H1 (cell line): Measurements from ENCODE around the gene TLK2. TPM values are rescaled to one million over a fixed set of nuclear protein-coding genes. Genes with fewer than 3 reads are reported as not detected.

ENCODE experiments used
- CTCF ChIA-PET: fragments of 300-600 bp; sonication (Branson Sonifier 250); formaldehyde crosslinking; loops from one replicate; lab custom pipeline; 2021; ENCODE audit not compliant: partially characterized antibody; lab: Charles Lee
- POLR2A ChIA-PET: fragments of 300-600 bp; sonication (Branson Sonifier 250); formaldehyde crosslinking; loops from one replicate; lab custom pipeline; 2021; ENCODE audit warnings: inconsistent platforms; ENCODE audit not compliant: partially characterized antibody; lab: Charles Lee
- DNase-seq, 2 experiments: peaks; one replicate each; pipeline versions ENCODE4 v3.0.0 to v3.0.0-alpha.2; 2010 to 2022; ENCODE audit warnings: low spot score in 2 of 2, low read depth in 1 of 2, mixed read lengths in 1 of 2
- FAIRE-seq: peaks from 2 replicates; lab custom pipeline; 2011; peaks lifted over from hg19 to GRCh38; lab: Jason Lieb, UNC
- H2AFZ ChIP-seq: 2 replicates; pipeline ENCODE4 v1.8.1; 2012; ENCODE audit warnings: low read length, inconsistent platforms
- H2AK5ac ChIP-seq: 2 replicates; pipeline ENCODE4 v1.6.1; 2013; ENCODE audit warnings: low read depth, low read length
- H2BK120ac ChIP-seq: replicated peaks from 2 replicates; pipeline ENCODE3; 2013; ENCODE audit warnings: low read depth, low read length, inconsistent platforms
- H2BK12ac ChIP-seq: 2 replicates; pipeline ENCODE4 v1.6.1; 2013; ENCODE audit warnings: low read depth, low read length
- H2BK15ac ChIP-seq: 2 replicates; pipeline ENCODE4 v1.6.1; 2013; ENCODE audit warnings: low read length
- H2BK20ac ChIP-seq: 2 replicates; pipeline ENCODE4 v1.6.1; 2013; ENCODE audit warnings: low read length
- H2BK5ac ChIP-seq: 2 replicates; pipeline ENCODE4 v1.6.1; 2013; ENCODE audit warnings: low read depth, low read length
- H3K14ac ChIP-seq: 2 replicates; pipeline ENCODE4 v1.6.1; 2013; ENCODE audit warnings: inconsistent platforms; ENCODE audit not compliant: insufficient read length
- H3K18ac ChIP-seq: 2 replicates; pipeline ENCODE4 v1.6.1; 2013; ENCODE audit warnings: low read length; ENCODE audit errors: extremely low read depth
- H3K23ac ChIP-seq: 2 replicates; pipeline ENCODE4 v1.6.1; 2013; ENCODE audit warnings: inconsistent platforms; ENCODE audit not compliant: insufficient read length
- H3K23me2 ChIP-seq: 2 replicates; pipeline ENCODE4 v1.6.1; 2013; ENCODE audit warnings: low read depth, low read length
- H3K27ac ChIP-seq: 2 replicates; pipeline ENCODE4 v1.6.1; 2011; ENCODE audit warnings: low read depth, low read length, inconsistent platforms
- H3K27me3 ChIP-seq, 4 experiments: replicated peaks in 1 of 4; 1 replicate in 1 of 4; 2 replicates in 3 of 4; pipeline versions ENCODE4 v1.6.1 to v1.8.1; 2011 to 2013; ENCODE audit warnings: low read length in 3 of 4, mild to moderate bottlenecking in 3 of 4, inconsistent platforms in 2 of 4, mixed read lengths in 2 of 4, moderate library complexity in 1 of 4; ENCODE audit not compliant: control insufficient read depth in 3 of 4, insufficient read depth in 3 of 4; ENCODE audit errors: extremely low read depth in 1 of 4
- H3K36me3 ChIP-seq, 4 experiments: 2 replicates each; pipeline versions ENCODE4 v1.6.1 to v1.8.1; 2011 to 2013; ENCODE audit warnings: mild to moderate bottlenecking in 4 of 4, low read length in 3 of 4, moderate library complexity in 2 of 4, control low read depth in 1 of 4, inconsistent platforms in 1 of 4; ENCODE audit not compliant: insufficient read depth in 4 of 4, control insufficient read depth in 2 of 4
- H3K4ac ChIP-seq: replicated peaks from 2 replicates; pipeline ENCODE3; 2013; ENCODE audit warnings: low read length, low read depth, mixed read lengths, inconsistent platforms; ENCODE audit not compliant: insufficient read length
- H3K4me1 ChIP-seq, 4 experiments: replicated peaks in 1 of 4; 1 replicate in 1 of 4; 2 replicates in 3 of 4; pipeline versions ENCODE4 v1.6.1 to v1.8.1; 2011 to 2013; ENCODE audit warnings: low read length in 3 of 4, inconsistent platforms in 2 of 4, mixed read lengths in 1 of 4; ENCODE audit not compliant: insufficient read depth in 4 of 4, control insufficient read depth in 3 of 4
- H3K4me2 ChIP-seq, 2 experiments: 2 replicates each; pipeline versions ENCODE4 v1.6.1 to v1.8.1; 2011 to 2013; ENCODE audit warnings: low read depth in 2 of 2, low read length in 2 of 2, control low read depth in 1 of 2, inconsistent platforms in 1 of 2, mild to moderate bottlenecking in 1 of 2; ENCODE audit not compliant: insufficient read depth in 1 of 2
- H3K4me3 ChIP-seq, 4 experiments: fragments of 200-600, 300-600 bp in 1 of 4; sonication (generic), shearing (Covaris generic), sonication (Bioruptor Twin) in 1 of 4; 2 replicates each; pipeline versions ENCODE4 v1.5.1 to v1.8.1; 2011 to 2016; ENCODE audit warnings: low read length in 4 of 4, low read depth in 3 of 4, control low read depth in 2 of 4, inconsistent platforms in 2 of 4, mild to moderate bottlenecking in 2 of 4, mixed read lengths in 1 of 4, moderate library complexity in 1 of 4; ENCODE audit not compliant: insufficient read depth in 2 of 4; ENCODE audit errors: extremely low read depth in 1 of 4
- H3K56ac ChIP-seq: replicated peaks from 2 replicates; pipeline ENCODE3; 2013; ENCODE audit warnings: low read depth, mild to moderate bottlenecking, mixed read lengths, low read length, inconsistent platforms; ENCODE audit not compliant: insufficient read length
- H3K79me1 ChIP-seq: 2 replicates; pipeline ENCODE4 v1.6.1; 2013; ENCODE audit warnings: low read depth, low read length, control low read depth
- H3K79me2 ChIP-seq, 2 experiments: 2 replicates each; pipeline versions ENCODE4 v1.6.1 to v1.8.1; 2012 to 2013; ENCODE audit warnings: low read length in 2 of 2, mild to moderate bottlenecking in 2 of 2, inconsistent platforms in 1 of 2; ENCODE audit not compliant: insufficient read depth in 2 of 2, control insufficient read depth in 1 of 2
- H3K9ac ChIP-seq, 4 experiments: replicated peaks in 1 of 4; 1 replicate in 1 of 4; 2 replicates in 3 of 4; pipeline versions ENCODE4 v1.6.1 to v1.8.1; 2011 to 2013; ENCODE audit warnings: low read depth in 3 of 4, low read length in 3 of 4, control low read depth in 2 of 4, mild to moderate bottlenecking in 2 of 4, moderate library complexity in 2 of 4, inconsistent platforms in 1 of 4; ENCODE audit errors: extremely low read depth in 1 of 4
- H3K9me3 ChIP-seq, 2 experiments: 2 replicates each; pipeline versions ENCODE4 v1.6.1 to v1.8.1; 2012 to 2013; ENCODE audit warnings: mild to moderate bottlenecking in 2 of 2, moderate library complexity in 2 of 2, control low read depth in 1 of 2, inconsistent platforms in 1 of 2, low read depth in 1 of 2, low read length in 1 of 2, mixed read lengths in 1 of 2; ENCODE audit not compliant: insufficient read depth in 2 of 2
- H4K20me1 ChIP-seq, 2 experiments: replicated peaks in 1 of 2; 2 replicates each; pipeline versions ENCODE3 to v1.8.1; 2011 to 2013; ENCODE audit warnings: inconsistent platforms in 2 of 2, low read length in 2 of 2, mild to moderate bottlenecking in 1 of 2; ENCODE audit not compliant: insufficient read depth in 2 of 2, control insufficient read depth in 1 of 2
- H4K5ac ChIP-seq: 2 replicates; pipeline ENCODE4 v1.6.1; 2013; ENCODE audit warnings: low read length, low read depth, mixed read lengths, inconsistent platforms; ENCODE audit not compliant: insufficient read length
- H4K8ac ChIP-seq: 2 replicates; pipeline ENCODE4 v1.8.0; 2013; ENCODE audit warnings: mild to moderate bottlenecking, moderate library complexity, low read length, inconsistent platforms; ENCODE audit not compliant: insufficient read depth; ENCODE audit errors: extremely low read depth
- H4K91ac ChIP-seq: replicated peaks from 2 replicates; pipeline ENCODE3; 2013; ENCODE audit warnings: low read length, mixed read lengths, inconsistent platforms; ENCODE audit not compliant: insufficient read length
- CBX5 ChIP-seq: fragments of 300-800, 300-1000 bp; sonication (generic); IDR thresholded peaks from 2 replicates; pipeline ENCODE4 v1.7.1; 2016; ENCODE audit warnings: antibody characterized with exemption, low read length, low read depth
- CREB1 ChIP-seq: IDR thresholded peaks from 2 replicates; pipeline ENCODE4 v1.6.1; 2012; ENCODE audit warnings: inconsistent platforms
- GABPA ChIP-seq: IDR thresholded peaks from 2 replicates; pipeline ENCODE4 v1.6.1; 2011; ENCODE audit warnings: mild to moderate bottlenecking, low read length, moderate library complexity, borderline replicate concordance; ENCODE audit not compliant: insufficient read depth
- HDAC2 ChIP-seq, 2 experiments: fragments of 300-600 bp in 1 of 2; sonication (generic) in 1 of 2; IDR thresholded peaks; 2 replicates each; pipeline ENCODE4 v1.6.1; 2011 to 2012; ENCODE audit warnings: low read depth in 2 of 2, low read length in 2 of 2, mild to moderate bottlenecking in 2 of 2, moderate library complexity in 2 of 2, borderline replicate concordance in 1 of 2, inconsistent platforms in 1 of 2
- SUZ12 ChIP-seq: fragments of 200-600 bp; sonication (generic); IDR thresholded peaks from 2 replicates; pipeline ENCODE4 v1.6.1; 2012; ENCODE audit warnings: mild to moderate bottlenecking, inconsistent platforms, low read length, moderate library complexity, mixed read lengths
- WGBS, 2 experiments: shearing (Covaris generic) in 1 of 2; methylation state at CpG; one replicate each; pipeline versions ENCODE4 v1.1.6 to v1.1.7; 2013 to 2015; ENCODE audit warnings: low lambda C conversion rate in 2 of 2, mixed read lengths in 2 of 2, inconsistent platforms in 1 of 2, low coverage in 1 of 2, missing lambda C conversion rate in 1 of 2; ENCODE audit not compliant: insufficient replicate concordance in 2 of 2, insufficient coverage in 1 of 2, insufficient read length in 1 of 2; ENCODE audit errors: extremely low coverage in 1 of 2, missing lambda C conversion rate in 1 of 2; 5-methylcytosine and 5-hydroxymethylcytosine counted together
- polyA plus RNA-seq, 7 experiments: library from polyadenylated mRNA; depleted of rRNA in 3 of 7; stranded (reverse) in 5 of 7; unstranded in 2 of 7; fragments of >200 nt in 5 of 7; fragments of 200-250 nt in 2 of 7; gene quantifications; 1 replicate in 5 of 7; 2 replicates in 1 of 7; 4 replicates in 1 of 7; pipeline versions ENCODE4 v1.2.1 to v1.2.3, GENCODE V29; 2011 to 2013; ENCODE audit warnings: missing spikeins in 2 of 7, mixed read lengths in 2 of 7
- total RNA-seq: library from RNA; stranded (reverse); fragmentation: NEBNext Ultra II Directional; extraction: Animal tissue kit (Norgen Biotek cat#: 25700); gene quantifications from 2 replicates; pipeline ENCODE4 v1.2.1, GENCODE V29; 2021

Gene TLK2
- total and polyA plus RNA-seq, 2 of the 8 experiments (the other 6 are each of a cell fraction or from before 2014, with no cell fraction given) = 43.1 to 59.9 TPM

DNA sequence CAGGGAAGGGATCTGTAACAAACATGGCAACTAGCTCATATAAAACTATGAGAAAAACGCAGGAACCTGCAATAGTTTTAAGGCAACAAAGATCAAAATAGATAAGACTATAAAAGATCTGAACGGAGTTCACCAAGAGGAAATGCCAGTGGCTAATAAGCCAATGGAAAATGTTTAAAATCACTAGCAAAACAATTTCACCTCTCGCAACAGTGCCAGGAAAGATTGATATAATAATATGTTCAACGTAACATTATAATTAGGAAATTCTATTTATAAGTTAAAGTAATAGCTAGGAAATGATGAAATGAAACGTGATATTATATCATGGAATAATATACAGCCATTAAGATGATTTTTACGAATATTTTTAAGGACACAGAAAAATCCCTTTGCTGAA is 164.9 kb downstream of the TLK2 start:
- FAIRE-seq (no peak), DNase-seq (no peak)
- no peak overlapping the region for H3K23ac ChIP-seq
- H2BK20ac ChIP-seq = no peak overlapping the region
- H2AFZ ChIP-seq = no peak overlapping the region
- H3K9ac ChIP-seq = no peak overlapping the region
- H3K27ac ChIP-seq = no peak overlapping the region
- H3K56ac ChIP-seq = no peak overlapping the region
- H4K5ac ChIP-seq = no peak overlapping the region
- no peak overlapping the region for H3K18ac ChIP-seq
- H3K9me3 ChIP-seq = no peaks in the 10 kb centered on the region
- H2AK5ac ChIP-seq = no peak overlapping the region
- H2BK120ac ChIP-seq = no peak overlapping the region
- no peaks in the 10 kb centered on the region for H3K79me2 ChIP-seq
- H2BK15ac ChIP-seq = no peak overlapping the region
- H3K14ac ChIP-seq = no peak overlapping the region
- no peak overlapping the region for H3K4me2 ChIP-seq
- 91% methylated on average over 6 of the region's 6 CpGs; no CpG with 5 or more reads in 1 of the 2 experiments for WGBS, 2 experiments
- no peak overlapping the region for H4K8ac ChIP-seq
- no peak overlapping the region for H2BK5ac ChIP-seq
- no peak overlapping the region for H3K4me3 ChIP-seq
- H4K20me1 ChIP-seq = no peaks in the 10 kb centered on the region
- H3K27me3 ChIP-seq = no peaks in the 10 kb centered on the region
- no peaks in the 10 kb centered on the region for H3K23me2 ChIP-seq
- CTCF ChIA-PET = interaction anchor here (3.6 kb wide), 1 partner anchor 29 kb away, joined by 15 read pairs; no protein-coding TSS in a partner anchor
- no peak overlapping the region for H3K4ac ChIP-seq
- H3K4me1 ChIP-seq = peaks cover 0 to 6% (median 1%) of the 10 kb centered on the region in 4 experiments; a peak in 1 of 7 replicates
- no peak for TF ChIP-seq GABPA
- no peak for TF ChIP-seq SUZ12
- TF ChIP-seq CREB1 = no peak
- no peak for TF ChIP-seq CBX5
- TF ChIP-seq HDAC2 (IDR thresholded peaks at IDR 0.05; ENCODE audit: borderline replicate concordance in 1 of 2, low read depth in 2 of 2, low read length in 2 of 2) = no peak
- TF ChIP-seq, all 59 proteins: peak for 0
- H3K79me1 ChIP-seq = no peaks in the 10 kb centered on the region
- POLR2A ChIA-PET = interaction anchor here (0.6 kb wide), 1 partner anchor 16 kb away, joined by 7 read pairs; no protein-coding TSS in a partner anchor
- H4K91ac ChIP-seq = no peak overlapping the region
- H3K36me3 ChIP-seq = no peaks in the 10 kb centered on the region
- H2BK12ac ChIP-seq = no peak overlapping the region
